Fibroblast of mammary gland (primary cell): ENCODE measurements around the gene MSMB.

Experiments
- DNase-seq: peaks from one replicate; pipeline ENCODE4 v3.0.0-alpha.2; 2010; ENCODE audit warnings: low read depth
- H3K4me3 ChIP-seq: 2 replicates; pipeline ENCODE4 v1.5.1; 2011; ENCODE audit warnings: low read depth, mild to moderate bottlenecking, low read length, moderate library complexity; ENCODE audit not compliant: control insufficient read depth
- TF ChIP-seq, protein P1 (sequence below): conservative IDR thresholded peaks from 2 replicates; pipeline ENCODE4 v1.5.1; 2011; ENCODE audit warnings: low read depth, low read length, inconsistent platforms; ENCODE audit not compliant: control insufficient read depth, insufficient read depth

The MSMB gene

DNA sequence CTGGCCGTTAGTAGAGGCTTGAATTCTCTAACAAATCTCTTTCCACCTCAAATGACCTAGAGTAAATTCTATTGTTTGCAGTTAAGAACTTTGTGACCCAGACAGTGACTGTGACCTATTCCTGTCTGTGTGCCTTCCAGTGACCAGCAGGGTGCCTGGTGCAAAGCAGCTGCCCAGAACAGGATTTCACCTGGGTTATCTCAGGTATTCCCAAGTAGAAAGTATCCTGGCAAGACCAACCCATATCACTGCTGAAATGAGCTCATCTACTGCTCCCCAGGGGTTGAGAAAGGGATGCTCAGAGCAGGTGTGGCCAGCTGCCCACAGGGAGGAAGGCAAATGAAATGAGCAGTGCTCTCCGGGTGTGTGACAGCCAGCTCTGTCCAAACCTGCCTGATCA lies 2.1 kb upstream of the MSMB start:
- DNase-seq = no peak
- H3K4me3 ChIP-seq = no peak overlapping the region
- TF ChIP-seq, protein P1, sequence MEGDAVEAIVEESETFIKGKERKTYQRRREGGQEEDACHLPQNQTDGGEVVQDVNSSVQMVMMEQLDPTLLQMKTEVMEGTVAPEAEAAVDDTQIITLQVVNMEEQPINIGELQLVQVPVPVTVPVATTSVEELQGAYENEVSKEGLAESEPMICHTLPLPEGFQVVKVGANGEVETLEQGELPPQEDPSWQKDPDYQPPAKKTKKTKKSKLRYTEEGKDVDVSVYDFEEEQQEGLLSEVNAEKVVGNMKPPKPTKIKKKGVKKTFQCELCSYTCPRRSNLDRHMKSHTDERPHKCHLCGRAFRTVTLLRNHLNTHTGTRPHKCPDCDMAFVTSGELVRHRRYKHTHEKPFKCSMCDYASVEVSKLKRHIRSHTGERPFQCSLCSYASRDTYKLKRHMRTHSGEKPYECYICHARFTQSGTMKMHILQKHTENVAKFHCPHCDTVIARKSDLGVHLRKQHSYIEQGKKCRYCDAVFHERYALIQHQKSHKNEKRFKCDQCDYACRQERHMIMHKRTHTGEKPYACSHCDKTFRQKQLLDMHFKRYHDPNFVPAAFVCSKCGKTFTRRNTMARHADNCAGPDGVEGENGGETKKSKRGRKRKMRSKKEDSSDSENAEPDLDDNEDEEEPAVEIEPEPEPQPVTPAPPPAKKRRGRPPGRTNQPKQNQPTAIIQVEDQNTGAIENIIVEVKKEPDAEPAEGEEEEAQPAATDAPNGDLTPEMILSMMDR = no peak

DNA sequence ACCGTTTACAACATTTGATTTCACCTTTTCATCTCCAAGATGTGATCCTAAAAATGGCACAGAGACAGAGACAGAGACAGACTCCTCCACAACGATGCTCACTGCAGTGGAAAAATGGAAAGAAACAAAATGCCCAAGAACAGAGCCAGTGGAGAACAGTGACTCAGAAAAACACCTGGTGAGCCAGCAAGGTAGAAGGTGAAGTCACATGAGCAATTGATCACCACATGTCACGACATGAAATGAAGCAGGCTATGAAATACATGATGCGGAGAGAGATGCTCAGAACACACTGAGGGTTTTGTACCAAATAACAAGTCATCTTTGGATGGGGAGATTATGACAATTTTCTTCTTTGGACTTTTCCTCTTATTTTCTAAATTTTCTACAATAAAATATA lies 3.5 kb downstream of the MSMB start:
- no peak overlapping the region for H3K4me3 ChIP-seq
- TF ChIP-seq, protein P1 = no peak
- no peak for DNase-seq

DNA sequence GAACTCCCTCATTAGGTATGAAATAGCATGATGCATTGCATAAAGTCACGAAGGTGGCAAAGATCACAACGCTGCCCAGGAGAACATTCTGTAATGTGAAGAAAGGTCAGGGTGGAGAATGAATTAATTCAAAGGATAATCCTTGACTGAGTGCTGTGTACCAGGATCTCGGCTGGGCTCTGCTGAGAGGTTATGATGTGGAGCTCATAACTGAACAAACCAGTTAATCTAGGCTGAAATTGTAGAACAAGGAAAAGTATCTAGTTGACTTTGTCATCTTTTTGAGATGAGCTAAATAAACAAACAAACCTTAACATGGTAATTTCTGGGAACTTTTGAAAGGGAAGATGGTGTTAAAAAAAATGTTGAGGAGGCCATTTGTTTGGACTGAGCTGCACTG lies 6.1 kb downstream of the MSMB start:
- DNase-seq = no peak
- no peak overlapping the region for H3K4me3 ChIP-seq
- TF ChIP-seq, protein P1 = no peak

DNA sequence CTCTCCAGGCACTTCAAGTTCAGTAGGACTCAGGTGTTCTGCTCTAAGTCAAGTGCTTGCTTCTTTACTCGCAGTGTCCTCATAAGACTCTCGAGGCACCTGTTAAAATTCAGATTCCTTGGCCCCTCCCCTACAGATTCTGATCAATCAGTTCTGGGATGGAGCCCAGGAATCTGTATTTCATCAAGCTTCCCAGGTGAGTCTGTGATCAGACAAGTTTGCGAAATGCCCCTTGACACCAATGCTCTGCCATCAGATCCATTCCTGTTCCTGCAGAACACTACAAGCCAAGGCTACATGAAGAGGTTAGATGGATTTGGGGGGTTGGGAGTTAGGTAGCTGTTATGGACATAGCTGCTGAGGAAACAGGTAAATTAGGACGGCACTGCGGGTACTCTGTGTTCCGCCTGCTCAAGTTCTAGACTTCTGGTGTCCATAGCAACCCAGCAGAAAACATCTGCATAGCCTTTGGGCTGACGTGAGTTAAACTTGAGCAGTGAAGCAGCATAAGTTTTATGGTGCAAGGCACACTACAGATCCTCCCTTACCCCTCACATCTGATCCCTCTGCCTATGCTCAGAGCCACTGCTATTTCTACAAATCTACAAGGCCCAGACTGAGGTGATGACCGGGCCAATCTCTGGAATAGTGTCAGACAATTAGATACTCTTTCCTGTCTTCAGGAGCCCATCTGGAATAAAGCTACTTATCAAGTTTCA lies 8.8 kb downstream of the MSMB start:
- no peak overlapping the region for H3K4me3 ChIP-seq
- TF ChIP-seq, protein P1 = no peak
- no peak for DNase-seq

DNA sequence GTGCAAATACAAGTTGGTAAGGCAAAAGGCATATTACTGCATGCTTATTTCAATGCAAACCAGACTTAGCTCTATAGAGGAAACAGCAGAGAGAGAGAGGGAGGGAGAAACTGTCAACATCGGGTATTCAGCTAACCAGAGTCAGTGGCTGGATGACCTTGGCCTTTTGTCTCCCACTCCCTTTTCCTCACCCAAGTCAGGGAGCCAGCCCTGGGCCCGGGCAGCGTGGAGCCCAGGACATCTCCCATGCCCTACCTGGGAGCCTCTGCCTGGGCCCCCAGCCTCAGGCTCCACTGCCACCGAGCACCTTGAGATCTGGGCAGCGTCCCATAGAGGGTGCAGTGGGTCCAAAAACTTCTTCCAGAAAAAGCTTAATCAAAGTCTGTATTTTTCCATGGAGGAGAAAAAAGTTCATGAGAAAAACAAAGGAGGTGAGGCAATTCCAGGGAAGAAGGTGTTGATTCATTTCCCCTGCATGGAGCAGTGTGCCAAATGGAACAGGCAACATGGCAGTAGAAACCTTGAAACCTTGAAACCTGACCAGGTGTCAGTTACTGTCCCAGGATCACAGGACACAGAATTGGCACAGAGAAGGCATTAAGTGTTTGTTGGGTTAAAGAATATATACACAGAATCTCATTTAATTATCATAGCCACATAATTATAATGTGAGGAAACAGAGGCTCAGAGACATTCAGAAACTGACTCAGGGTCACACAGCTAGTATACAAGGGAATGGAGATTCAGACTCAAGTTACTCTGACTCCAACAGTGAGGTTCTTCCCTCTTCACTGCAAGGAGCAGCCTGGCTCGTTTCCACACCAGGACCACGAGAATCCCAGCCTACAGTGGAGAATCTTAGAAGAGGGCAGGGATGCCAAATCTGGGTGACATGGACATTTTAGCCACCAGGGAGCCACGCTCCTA lies 9.9 kb downstream of the MSMB start:
- H3K4me3 ChIP-seq = no peak overlapping the region
- no peak for DNase-seq
- TF ChIP-seq, protein P1 = no peak

DNA sequence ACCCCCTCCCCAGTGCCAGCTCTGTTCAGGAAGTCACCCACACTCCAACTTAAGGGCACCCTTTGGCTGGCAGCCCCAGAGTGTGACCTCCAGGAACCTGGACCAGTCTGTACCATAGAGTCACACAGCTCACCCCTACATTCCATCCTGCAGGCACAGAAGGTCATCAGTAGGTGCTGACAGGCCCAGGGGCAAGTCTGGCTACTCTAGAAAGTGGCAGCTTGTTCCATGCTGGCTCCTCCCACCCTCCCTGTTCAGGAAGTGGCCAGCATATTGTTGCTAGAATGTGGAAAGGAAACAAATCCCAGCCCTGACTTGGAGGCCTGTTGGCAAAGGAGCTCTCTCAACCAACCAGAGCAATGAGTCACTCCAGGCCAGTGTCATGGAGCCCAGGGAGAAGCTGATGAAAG lies 12.5 kb downstream of the MSMB start:
- no peak overlapping the region for H3K4me3 ChIP-seq
- TF ChIP-seq, protein P1 = no peak
- peak; percentile 83 for DNase-seq
